Stimulated activated naive CD4-positive, alpha-beta T cell treated with Interleukin-2 at 50 U/mL for 16 hours (primary cell): Measurements from ENCODE around the gene MYO5A.
"Not testable (repeated sequence)": the region's sequence is repeated elsewhere in the genome, so short reads cannot be mapped to it uniquely, and the experiment has no call there.

Experiments
- DNase-seq: peaks from one replicate; lab custom pipeline; 2025; lab: John Stamatoyannopoulos, UW

Gene MYO5A

DNA sequence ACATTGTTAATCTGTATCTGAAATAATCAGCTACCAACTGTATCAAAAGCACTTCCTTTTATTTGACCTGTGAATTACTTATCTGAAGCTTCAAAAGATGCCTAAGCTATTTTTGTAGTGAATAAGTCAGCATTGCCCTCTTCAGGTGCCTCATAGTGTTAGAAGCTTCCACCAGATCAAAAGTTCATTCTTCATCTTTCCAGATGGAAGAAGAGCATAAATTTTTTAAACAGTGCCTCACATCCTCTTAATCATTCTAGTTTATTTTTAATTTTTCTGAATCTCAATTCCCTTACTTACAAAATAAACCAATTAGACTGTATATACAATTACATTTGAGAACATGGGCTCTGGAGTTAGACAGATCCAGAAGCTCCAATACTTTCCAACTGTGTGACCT is 65.0 kb downstream of the MYO5A start:
- DNase-seq, result no peak

DNA sequence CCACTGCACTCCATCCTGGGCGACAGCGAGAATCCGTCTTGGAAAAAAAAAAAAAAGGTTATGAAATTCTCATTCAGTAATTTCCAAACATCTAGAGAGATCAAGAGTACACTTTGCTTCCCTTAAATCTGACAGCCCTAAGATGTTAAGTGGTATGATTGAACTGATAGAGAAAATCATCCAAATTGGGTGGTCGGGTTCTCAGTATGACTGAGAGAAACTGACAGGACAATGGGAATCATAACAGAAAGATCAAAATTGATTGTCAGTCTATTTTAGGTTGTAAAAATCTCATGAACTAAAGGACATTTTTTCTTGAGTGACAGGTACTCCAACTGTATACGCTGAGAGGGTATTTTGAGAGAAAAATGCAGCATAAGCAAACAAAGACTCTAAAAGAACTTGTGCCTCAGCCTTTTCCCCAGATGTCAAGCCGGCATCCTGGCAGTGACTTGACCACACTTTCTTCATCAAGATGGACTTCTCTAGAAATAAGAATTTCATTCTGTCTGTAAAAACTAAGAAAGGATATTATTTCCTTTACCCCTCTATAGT is 65.8 kb downstream of the MYO5A start:
- no peak for DNase-seq

DNA sequence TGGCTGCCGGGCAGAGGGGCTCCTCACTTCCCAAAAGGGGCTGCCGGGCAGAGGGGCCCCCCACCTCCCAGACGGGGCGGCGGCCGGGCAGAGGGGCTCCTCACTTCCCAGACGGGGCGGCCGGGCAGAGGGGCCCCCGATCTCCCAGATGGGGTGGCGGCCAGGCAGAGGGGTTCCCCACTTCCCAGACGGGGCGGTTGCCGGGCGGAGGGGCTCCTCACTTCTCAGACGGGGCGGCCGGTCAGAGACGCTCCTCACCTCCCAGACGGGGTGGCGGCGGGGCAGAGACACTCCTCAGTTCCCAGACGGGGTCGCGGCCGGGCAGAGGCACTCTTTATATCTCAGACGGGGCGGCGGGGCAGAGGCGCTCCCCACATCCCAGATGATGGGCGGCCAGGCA is 69.0 kb downstream of the MYO5A start:
- not testable (repeated sequence) for DNase-seq

DNA sequence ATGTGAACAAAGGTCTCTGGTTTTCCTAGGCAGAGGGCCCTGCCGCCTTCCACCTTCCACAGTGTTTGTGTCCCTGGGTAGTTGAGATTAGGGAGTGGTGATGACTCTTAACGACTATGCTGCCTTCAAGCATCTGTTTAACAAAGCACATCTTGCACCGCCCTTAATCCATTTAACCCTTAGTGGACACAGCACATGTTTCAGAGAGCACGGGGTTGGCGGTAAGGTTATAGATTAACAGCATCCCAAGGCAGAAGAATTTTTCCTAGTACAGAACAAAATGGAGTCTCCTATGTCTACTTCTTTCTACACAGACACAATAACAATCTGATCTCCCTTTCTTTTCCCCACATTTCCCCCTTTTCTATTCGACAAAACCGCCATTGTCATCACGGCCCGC is 69.4 kb downstream of the MYO5A start:
- DNase-seq, result not testable (repeated sequence)

DNA sequence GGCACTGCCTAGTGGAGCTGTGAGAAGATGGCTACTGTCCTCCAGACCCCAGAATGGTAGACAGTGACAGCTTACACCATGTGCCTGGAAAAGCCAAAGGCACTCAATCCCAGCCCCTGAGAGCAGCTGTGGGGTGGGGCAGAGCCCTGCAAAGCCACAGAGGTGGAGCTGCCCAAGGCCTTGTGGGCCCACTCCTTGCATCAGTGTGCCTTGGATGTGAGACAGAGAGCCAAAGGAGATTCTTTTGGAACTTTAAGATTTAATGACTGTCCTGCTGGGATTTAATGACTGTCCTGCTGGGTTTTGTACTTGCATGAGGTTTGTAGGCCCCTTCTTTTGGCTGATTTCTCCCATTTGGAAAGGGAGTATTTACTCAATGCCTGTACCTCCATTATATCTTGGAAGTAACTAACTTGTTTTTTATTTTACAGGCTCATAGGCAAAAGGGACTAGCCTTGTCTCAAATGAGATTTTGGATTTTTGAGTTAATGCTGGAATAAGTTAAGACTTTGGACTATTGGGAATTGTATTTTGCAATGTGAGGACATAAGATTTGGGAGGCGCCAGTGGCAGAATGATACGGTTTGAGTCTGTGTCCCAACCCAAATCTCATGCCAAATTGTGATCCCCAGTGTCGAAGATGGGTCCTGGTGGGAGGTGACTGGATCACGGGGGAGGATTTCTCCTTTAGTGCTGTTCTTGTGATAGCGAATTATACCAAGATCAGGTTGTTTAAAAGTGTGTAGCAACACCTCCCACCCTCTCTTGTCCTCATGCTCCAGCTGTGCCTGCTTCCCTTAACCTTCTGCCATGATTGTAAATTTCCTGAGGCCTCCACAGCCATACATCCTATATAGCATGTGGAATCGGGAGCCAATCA is 80.4 kb downstream of the MYO5A start:
- no peak for DNase-seq

DNA sequence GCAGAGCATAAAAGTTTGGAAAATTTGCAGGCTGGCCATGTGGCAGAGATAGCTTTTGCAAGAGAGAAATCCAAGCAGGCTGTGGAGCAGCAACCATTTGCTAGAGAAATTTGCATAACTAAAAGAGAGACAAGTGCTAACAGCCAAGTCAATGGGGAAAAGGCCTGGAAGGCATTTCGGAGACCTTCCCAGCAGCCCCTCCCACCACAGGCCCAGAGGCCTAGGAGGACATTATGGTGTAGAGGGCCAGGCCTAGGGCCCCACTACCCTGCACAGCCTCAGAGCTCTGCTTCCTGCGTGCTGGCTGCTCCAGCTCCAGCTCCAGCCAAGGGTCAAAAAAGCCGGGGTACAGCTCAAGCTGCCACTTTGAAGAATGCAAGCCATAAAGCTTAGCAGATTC is 82.7 kb downstream of the MYO5A start:
- DNase-seq, result no peak

DNA sequence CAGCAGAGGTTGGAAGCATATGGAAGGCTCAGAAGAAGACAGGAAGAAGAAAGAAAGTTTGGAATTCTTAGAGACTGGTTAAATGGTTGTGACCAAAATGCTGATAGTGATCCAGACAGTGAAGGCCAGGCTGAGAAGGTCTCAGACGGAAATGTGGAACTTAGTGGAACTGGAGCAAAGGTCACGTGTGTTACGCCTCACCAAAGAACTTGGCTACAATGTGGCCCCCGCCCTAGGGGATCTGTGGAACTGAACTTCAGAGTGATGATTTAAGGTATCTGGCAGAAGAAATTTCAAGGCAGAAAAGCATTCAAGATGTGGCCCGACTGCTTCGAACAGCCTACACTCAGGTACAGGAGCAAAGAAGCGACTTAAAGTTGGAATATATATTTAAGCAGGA is 83.1 kb downstream of the MYO5A start:
- DNase-seq, result no peak

DNA sequence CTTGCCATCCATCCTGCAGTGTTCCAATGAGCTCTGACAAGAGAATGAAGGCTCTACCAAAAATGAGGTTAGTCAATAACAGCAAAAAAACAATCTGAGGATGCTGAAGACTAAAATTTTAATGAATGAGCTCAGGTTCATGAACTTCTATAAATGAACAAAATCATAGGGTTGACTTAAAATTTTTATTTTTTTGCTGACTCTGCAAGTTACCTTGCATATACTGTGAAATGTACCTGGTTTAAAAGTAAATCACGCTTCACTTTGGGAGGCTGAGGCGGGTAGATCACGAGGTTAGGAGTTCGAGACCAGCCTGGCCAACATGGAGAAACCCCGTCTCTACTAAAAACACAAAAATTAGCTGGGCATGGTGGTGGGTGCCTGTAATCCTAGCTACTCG is 85.5 kb downstream of the MYO5A start:
- DNase-seq, result not testable (repeated sequence)

DNA sequence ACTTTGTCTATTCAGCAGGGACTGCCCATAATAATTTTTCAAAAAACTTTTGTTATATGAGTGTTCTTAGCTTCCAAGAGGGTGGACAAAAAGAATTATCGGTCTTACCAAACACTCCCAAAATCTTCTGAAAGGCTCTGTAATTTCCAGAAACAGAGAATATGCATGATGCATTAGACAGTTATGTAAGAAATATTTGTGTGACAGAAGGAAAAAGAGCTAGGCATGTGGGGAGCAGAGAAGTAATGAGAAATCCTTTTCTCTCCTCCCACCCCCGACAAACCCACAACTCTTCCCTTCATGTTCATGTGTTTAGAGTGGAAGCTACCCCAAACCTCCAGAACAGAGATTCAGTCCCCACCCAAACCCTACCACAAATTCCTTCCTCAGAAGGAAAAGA is 86.8 kb downstream of the MYO5A start:
- no peak for DNase-seq

DNA sequence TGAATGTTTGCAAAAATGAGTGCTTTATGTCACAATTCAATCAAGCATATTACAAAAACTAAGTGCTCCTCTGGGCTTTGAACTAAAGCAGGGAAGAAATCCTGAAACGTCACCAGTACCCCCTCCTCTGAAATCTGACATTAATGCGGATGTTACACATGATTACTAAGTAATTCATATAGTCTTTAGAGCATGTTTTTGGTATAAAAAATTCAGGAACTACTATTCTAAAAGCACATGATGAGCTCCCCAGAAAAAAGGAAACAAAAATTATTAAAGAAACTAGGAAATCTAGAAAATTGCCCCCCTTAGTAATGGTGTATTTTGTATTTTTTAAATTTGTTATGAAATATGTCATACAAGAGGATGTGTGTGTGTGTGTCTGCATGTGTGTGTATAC is 87.7 kb downstream of the MYO5A start:
- DNase-seq, result no peak

DNA sequence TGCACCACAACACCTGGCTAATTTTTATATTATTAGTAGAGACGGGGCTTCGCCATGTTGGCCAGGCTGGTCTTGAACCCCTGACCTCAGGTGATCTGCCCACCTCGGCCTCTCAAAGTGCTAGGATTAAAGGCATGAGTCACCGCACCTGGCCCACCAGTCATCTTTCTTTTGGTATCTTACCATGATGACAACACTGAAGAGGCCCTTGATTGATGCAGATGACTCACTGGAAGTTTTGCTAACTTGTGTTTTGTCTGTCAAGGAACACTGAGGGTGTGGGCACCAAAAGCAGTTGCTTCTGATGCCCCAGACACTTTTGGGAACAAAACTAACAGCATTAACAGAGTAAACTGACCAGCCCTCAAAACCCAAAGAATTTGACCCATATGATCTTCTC is 88.3 kb downstream of the MYO5A start:
- DNase-seq, result peak; percentile 6

DNA sequence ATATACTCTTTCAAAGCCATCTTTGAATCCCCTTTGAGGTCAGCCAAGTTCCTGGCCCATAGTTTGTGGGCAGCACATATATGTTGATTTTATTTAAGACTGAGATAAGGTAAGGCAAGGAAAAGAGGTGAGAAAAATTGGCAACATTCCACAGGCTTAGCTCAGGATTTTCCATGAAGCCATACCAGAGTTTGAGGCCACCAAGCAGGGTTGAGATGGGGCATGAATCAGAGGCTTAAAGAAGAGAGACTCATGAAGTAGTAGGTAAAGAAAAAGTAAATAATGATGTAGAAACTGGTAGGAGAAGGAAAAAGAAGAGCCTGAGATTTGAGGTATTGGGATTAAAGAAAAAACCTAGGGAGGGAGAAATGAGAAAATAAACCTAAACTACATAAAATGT is 89.2 kb downstream of the MYO5A start:
- no peak for DNase-seq

DNA sequence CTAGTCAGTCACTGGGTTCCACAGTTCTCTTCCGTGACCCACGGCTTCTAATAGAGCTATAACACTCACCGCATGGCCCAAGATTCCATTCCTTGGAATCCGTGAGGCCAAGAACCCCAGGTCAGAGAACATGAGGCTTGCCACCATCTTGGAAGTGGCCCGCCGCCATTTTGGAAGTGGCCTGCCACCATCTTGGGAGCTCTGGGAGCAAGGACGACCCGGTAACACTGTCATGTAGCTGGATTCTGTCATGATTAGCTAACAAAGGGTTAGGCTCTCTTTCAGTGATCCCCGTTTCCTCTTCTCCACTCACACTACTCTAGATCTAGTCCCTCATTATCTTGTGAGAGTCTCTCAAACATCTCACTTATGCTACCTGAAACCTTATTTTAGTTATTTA is 89.6 kb downstream of the MYO5A start:
- not testable (repeated sequence) for DNase-seq

DNA sequence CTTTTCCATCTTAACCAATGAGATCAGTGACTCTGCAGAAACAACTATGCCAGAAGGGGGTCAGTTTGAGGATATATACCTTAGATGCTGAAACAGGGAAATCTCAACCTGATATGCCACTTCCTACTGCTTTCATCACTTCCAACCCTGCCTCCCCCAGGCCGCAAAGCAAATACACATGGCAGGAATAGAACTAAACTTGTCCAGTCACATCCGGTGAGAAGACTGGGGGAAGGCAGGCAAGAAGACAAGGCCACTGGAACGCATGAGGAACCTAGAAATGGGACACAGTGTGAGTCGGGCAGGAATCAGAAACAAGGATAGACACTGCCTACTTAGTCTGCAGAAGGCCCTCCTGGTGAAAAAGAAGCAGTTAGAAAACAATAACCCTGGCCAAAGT is 90.6 kb downstream of the MYO5A start:
- DNase-seq, result no peak

DNA sequence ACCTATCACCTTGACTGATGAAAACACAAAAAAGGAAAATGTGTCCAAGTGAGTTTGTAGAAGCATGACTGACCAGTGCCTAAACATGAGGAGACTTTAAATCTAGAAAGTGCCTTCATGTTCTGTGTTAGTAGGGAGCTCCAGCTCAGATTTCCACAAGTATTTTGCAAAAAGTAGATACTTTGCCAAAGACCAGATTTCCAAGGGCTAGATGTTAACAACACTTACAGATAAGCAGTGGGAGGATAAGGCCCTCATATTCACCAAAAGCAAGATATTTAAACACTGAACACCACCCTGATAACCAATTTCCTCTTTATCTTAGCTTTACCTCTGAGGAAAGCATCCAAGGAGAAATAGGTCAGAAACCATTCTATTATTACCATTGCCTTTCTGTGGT is 91.0 kb downstream of the MYO5A start:
- no peak for DNase-seq

DNA sequence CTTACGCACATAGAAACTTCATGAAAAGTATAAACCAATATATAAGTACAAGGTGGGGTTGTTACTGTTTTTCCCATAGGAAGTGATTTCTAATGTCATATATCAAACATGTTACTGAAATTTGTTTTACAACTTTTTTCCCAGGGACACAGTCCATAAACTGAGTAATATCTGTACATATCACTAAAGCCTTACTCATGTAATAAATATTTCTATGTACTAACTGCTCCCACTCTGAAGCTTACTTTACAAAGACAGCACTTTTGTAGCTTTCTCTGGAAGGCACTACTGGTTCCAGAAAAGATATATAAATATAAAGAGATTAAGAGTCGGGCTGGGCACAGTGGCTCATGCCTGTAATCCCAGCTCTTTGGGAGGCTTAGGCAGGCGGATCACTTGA is 91.7 kb downstream of the MYO5A start:
- DNase-seq, result no peak

DNA sequence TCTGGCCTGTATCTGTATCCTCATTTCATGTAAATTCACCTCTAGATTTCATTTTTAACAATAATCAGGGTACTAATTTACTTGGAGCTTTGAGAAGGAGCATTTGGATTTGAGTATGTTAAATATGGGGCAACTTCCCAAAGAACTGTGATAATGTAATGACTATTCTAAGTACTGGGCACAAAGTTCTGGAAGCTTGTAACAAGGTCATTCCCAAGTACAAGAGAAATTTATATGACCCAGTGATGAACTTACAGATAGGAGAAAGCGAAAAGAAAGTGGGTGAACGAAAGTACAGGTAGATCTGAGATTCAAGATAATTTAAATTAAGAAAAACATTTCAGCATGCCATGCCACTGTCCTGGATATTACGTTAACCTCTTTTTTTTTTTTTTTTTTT is 93.8 kb downstream of the MYO5A start:
- no peak for DNase-seq

DNA sequence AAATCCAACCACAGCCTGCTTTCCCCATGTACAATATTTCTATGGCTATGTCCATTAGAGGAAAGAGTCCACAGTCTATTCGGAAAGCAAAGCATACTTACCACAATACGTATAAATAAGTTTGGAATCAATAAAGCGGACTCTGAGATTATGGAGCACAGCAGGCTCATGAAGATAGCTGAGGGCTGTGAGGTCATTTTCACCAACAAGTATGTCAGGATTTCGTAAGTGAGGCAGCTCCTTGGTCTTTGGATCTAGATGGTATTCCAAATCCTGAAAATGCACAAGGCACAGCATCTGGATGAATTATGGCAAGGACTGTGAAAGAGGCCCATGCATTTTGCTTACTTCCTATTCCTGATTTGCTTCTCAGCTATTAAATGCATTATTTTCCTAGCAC is 100.4 kb downstream of the MYO5A start:
- no peak for DNase-seq

DNA sequence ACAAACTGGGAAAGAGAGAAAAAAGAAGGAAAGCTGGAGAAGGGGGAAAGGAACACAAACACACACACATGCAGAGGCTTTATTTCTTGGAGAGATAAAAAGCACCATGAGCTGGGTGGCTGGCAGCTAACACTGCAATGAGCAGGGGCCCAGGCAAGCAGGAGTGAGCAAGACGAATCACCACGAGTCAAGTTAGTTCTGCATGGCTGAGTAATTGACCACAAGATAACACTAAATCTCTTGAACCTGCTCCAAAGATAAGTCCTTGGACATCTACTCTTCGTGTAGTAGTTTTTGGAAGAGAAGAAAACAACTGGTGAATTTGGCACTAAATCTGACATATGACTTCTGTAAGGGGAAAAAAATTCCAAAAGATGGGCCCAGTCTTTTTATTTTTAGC is 100.9 kb downstream of the MYO5A start:
- DNase-seq, result no peak

DNA sequence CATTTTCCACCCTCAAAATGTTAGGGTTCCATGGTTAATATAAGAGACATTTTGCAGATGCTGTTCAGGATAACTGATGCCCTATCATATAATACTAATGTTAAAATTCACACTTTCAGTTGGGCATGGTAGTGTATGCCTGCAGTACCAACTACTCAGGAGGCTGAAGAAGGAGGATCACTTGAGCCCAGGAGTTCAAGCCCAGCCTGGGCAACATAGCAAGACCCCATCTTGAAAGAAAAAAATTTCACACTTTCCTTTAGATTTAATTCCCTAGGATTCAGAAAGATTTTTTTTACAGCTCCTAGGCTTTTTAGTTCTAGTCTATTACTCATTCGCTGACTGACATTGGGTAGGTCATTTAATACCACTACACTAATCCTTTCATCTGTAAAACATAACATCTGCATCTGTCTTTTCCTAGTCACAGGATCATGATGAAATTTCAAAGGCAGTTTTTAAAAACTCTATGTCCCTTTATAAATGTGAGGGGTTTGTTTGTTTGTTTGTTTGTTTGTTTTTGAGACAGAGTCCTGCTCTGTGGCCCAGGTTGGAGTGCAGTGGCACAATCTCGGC is 103.7 kb downstream of the MYO5A start:
- DNase-seq, result no peak

DNA sequence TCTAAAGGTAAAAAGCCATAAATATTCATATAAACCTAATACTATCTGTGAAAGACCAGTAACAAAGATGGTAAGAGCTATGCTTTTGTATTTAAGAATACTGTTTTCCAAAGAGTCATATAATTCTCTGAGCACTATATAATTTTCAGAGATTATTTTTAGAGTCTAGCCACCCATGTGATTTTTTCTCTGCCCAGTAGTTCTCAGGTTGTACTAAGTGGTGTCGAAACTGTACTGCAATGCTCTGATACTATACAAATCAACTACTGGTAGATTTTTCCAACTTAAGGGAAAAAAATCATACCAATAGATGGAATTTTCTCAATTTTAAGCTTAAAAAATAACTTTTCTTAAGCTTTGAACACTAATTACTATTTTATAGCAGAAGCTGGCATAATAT is 104.8 kb downstream of the MYO5A start:
- DNase-seq, result no peak

DNA sequence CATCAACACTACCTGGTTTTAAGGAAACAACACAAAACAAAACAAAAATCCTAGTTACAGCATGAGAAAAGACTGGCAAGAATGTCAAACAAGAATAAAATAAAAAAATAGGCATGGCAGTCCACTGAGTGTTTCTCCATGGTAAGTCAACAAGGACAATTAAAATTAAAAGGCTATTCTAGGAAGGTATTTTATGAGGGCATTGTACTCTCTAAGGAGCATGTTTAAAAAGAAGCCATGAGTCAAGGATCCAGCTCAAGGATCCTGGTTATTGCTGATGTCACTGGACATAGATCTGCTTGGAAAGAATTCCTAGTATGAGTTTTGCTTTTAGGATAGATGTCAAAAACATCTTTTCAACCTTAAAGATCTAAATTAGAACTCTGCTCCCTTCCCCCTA is 106.7 kb downstream of the MYO5A start:
- no peak for DNase-seq

DNA sequence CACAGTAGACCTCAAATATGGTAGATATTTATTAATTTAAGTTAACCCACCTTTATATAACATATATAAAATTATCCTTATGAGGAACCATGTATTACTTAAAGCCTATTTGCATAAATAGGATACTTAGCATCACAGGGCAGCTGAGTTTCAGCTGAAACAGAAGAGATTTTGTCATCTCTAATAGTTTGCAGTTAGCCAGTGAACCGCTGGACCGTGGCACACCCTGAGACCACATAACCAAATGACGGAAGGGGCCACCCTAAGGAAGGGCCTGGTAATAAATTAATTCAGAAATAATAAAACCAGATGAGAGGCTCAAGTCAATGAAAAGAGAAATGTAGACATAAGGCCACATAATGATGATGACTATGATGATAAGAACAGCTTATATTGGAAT is 107.7 kb downstream of the MYO5A start:
- no peak for DNase-seq

DNA sequence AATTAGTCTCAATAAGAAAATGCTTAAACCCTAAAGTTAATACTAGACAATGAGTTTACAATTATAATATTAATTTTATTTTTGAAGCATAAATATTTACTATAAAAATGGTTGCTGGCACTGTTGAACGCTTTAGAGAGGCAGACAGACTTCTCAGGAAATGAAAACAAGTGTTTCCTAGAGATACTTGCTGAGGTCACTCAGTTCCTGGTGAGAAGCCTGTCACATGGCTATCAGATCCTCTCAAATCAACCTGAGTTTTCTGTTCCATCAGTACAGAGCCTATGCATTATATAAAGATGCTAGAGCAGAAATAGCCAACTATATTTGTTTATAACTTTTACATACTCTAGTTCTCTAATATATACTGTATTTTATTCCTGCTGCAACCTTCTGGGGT is 109.2 kb downstream of the MYO5A start:
- DNase-seq, result no peak
